GM20431 (cell line): ENCODE data around the gene TTC19.

ENCODE experiments used
- in situ Hi-C: fragments of 300-500 bp; cut with MseI, MboI; formaldehyde crosslinking; loops from one replicate; pipeline ENCODE4 v1.15.0; 2020; ENCODE audit warnings: low sequenced_read_pairs; ENCODE audit not compliant: unreplicated experiment

TTC19 gene, protein sequence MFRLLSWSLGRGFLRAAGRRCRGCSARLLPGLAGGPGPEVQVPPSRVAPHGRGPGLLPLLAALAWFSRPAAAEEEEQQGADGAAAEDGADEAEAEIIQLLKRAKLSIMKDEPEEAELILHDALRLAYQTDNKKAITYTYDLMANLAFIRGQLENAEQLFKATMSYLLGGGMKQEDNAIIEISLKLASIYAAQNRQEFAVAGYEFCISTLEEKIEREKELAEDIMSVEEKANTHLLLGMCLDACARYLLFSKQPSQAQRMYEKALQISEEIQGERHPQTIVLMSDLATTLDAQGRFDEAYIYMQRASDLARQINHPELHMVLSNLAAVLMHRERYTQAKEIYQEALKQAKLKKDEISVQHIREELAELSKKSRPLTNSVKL

DNA sequence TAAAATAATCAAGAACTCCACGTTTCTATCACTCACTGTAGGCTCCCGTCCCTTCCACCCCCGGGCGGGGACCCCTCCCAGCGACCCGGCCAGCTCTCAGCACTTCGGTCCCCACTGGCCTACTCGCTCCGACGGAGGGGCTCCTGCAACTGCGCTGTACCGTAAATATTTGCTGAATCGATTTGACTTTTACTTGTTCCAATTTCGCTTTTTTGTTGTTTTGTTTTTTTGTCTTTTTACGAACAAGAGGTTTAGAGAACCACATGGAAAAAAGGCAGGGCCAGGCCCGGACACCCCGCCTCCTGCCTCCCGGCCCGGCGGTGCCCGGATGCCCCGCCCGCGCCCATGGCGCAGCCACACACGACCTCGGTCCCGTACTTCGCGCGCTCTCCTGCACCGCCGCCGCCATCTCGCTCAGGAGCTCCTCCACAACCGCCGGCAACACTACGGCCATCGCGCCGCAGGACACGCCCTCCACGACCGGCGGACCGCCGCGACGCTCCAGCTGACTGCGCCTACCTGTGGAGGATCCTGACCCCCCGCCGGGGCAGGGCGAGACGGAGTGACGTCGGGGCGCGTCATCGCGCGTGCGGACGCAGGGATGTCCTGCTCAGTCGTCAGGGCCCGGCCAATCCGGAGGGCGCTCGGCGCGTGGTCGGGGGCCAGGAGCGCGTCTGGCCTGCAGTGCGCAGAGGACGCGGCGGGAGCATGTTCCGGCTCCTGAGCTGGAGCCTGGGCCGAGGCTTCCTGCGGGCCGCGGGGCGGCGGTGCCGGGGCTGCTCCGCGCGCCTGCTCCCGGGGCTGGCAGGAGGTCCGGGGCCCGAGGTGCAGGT, at the start of gene TTC19, which contains the start of gene ZSWIM7:
TTC19 (plus strand) TSS at position 684 of the 833 bp plus-strand sequence; CDS start at position 709, 25 bp downstream.
ZSWIM7 (minus strand) TSS at position 564 of the 833 bp plus-strand sequence; CDS start at position 454, 110 bp downstream.
- in situ Hi-C loops = no loop called here

DNA sequence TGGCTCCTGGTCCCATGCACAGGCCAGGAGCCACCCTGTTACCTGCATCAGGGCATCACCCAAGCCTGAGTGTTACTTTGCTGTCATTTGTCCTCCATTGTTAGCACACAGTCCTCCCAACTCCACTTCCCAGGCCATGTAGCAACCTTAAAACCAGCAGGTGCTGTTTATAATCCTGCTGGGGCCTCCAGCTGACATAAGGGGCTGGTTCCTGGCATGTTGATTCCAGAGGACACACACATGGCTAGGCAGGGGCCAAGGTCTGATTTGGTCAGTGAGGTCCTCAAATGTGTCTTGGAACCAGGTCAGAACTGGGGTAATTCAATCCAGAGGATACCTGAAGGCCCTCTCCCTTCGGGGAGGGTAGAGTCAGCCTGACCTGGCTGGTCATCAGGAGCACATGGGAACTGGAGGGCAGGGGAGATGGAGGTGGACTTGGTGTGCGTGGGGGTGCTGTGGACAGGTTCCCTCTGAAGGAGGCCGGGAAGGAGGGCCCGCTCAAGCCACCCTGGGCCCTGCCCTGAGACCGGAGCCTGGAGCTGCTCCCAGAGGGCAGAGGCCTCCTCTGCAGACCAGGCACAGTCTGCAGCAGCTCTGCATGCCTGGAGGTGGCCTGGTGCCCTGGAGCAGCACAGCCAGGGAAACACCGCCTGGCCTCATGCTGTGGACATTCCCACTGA, 48.1 kb upstream of the TTC19 start:
- in situ Hi-C loops = no loop called here

DNA sequence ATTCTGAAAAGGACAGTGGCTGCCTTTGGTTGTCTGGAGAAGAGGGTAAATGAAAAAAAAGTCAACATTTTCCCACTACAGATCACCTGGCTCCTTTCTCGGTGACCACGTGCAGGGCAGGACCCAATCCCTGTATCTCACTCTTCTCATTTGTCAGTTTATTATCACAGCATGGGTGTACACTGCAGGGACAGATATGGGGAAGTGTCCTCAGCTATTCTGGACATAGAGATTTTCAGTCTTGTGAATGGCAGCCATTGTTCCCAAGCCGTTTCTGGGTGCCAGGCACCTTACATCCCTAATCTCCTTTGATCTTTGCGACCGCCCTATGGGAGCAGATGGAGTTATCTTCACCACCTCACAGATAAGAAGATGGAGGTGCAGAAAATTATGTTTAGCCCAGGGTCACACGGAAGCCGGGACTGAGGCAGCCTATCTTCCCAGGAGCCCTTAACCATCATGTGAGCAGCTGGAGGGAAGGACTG, 47.5 kb upstream of the TTC19 start:
- in situ Hi-C loops = no loop called here

DNA sequence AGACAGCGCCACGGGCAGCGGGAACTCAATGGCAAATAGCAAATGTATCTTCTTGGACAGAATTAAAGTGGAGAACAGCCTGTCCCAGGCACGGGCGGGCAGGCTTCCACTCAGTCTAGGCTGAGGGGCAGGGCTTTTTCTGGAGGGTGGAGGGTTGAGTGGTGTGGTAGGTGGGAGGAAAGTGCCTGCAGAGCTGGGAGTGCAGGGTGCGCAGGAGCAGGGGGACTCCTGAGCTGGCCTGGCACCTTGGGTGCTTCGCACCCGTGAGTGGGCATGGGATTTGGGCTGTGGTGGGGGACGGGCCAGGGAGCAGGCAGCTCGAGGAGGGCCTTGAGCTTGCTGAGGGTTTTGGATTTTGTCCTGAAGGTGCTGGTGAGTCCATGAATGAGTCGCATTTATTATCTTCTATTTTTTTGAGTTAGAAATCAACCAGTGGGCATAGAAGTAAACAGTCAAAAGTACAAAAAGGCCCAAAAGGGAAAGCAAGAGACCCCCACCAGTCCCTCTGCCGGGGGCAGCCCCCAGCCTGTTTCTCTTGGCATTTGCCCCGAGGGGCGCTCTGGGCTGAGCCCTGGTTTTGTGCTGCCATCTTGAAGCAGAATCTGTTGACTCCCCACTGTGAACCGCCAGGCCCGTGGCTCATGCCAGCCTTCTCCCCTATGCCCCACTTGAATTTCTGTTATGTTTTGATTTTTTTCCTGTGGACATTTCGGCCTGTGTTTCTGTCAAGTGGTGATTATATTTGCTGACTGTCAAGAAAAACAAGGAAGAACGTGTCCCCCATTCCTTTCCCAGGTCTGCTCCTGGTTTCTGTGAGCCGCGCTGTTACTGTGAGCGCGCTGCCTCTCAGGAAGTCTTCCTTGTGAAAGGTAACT, 46.5 kb upstream of the TTC19 start:
- in situ Hi-C loops = no loop called here

- in situ Hi-C loops = no loop called here
Measured at GRCh38 chr17:15954222-15954621, 45.4 kb upstream of the TTC19 start.

DNA sequence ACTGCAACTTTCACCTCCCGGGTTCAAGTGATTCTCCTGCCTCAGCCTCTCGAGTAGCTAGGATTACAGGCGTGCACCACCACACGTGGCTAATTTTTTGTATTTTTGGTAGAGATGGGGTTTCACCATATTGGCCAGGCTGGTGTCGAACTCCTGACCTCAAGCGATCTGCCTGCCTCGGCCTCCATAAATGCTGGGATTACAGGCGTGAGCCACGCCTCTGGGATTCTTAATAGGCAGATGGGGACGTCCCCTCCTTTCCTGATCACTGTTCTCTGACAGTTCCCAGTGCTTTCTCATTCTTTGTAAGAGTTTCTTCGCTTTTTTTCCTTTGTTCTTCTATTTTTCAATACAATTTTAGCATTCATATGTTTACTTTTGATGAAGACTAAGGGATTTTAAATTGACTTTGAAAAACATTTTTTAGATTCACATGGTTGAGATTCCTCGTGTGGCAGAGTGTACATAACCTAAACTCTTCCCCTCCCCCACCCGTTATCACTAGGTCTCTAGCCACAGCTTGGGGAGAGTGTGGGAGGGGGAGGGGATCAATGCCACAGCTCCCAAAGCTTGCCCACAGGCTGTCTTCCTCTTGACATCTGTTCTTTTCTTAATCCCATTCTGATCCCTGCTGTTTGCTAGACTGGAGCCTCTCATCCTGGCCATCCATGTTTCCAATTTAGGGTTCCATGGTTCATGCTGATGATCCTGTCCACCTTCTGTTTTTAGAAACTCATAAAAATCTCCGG, 43.7 kb upstream of the TTC19 start:
- in situ Hi-C loops = no loop called here

DNA sequence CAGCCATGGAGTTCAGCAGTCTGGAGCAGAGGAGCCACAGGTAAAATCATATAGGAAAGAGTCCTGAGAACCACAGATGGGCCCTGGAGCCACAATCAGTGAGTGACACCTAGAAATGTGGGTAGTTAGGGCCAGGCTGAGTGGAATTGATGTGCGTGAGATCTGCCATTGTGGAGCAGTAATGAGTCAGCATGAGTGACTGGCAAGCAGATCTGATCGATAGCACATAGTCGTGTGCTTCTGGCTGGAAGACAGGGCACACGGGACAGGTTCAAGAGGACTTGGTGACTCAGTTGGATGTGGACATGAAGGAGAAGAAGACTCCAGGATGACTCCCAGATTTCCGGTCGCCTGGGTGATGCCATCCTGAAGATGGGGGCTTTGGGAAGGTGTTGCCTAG, 42.4 kb upstream of the TTC19 start:
- in situ Hi-C loops = no loop called here

GRCh38 chr17:15957608-15958307, 41.9 kb upstream of the TTC19 start:
- in situ Hi-C loops = no loop called here

GRCh38 chr17:15958484-15958854, 41.2 kb upstream of the TTC19 start:
- in situ Hi-C loops = no loop called here

GRCh38 chr17:15963670-15964110, 35.9 kb upstream of the TTC19 start:
- in situ Hi-C loops = no loop called here

DNA sequence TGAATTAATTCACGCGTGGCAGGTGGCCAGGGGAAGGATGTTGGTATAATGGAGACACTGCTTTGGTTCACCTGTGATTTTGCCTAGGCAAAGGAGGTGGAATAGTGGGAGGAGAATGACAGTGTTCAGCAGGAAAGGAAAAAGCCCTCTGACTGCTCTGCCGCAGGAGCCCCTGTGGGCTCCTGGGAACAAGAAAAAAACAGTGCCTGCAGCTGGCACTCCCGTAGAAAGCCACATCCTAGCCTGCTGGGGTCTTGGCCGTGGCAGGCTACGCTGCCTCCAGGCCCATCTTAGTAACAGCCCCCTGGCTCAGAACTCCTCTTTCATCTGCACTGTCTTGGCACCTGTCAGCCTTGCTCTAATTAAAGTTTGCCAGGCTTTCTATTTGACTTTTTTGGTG, 34.1 kb upstream of the TTC19 start:
- in situ Hi-C loops = no loop called here

DNA sequence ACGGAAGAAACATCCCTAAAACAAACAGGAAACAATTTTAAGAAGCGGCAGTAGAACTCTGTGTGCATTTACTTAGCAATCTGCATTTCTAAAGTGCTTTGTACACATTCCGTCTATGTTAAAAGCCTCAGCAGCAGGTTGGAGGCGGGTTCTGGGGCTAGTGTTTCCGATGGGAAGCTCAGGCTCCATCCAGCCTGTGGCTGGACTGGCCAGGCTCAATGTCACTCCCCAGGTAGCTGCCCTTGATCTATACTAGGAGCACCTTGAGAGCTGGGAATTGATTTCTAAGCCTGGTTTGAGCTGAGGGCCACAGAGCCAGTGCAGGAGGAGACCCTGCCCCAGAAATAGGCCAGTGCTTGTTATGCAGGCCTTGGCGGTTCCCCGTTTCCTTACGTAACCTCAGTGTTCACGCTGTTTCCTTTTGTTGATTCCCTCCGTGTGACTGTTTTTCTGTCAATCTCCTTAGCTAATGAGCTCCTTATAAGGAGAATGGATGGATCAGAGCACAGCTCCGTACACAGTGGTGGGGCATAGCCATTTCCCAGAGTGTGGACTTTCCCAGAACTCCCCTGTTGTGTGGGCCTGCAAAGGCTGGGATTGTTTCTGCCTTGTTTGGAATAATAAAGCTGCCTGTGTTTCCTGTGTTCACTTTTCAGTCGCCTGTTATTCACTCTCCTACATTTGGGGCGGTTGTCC, 33.3 kb upstream of the TTC19 start:
- in situ Hi-C loops = no loop called here

DNA sequence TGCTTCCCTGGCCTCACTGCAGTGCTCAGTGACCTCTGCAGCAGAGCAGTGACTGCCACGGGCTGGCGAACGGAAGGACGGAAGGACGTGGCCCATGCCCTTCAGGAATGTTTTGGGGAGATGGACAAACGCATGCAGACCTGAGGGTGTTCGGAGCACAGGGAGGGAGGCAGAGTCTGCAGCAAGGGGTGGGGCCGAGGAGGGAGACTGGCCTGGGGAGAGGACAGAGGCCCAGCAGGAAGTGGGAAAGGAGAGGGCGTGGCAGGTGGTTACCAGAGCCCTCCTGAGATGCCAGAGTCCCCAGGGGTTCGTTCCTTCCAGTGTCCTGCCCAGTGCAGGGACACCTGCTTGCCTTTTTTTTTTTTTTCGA, 32.8 kb upstream of the TTC19 start:
- in situ Hi-C loops = no loop called here

- in situ Hi-C loops = no loop called here
Measured at GRCh38 chr17:15967706-15968399, 31.8 kb upstream of the TTC19 start.

- in situ Hi-C loops = no loop called here
Measured at GRCh38 chr17:15969463-15969862, 30.2 kb upstream of the TTC19 start.

DNA sequence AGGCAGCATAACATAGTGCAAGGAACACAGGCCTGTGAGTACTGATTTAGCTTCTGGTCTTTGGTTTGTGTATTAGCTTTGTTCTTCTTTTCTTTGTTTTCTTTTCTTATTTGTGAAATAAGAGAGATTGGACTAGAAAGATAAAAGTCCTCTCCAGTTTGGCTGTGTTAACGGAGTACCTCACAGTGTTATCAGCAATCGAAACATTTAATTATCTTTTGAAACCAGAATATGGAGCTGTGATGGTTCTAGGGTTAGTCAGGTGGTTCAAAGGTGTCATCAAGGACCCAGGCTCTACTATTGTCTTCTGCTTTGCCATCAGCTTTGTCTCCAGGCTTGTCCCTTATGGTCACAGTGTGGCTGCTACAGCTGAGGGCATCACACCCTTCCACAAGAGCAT, 29.1 kb upstream of the TTC19 start:
- in situ Hi-C loops = no loop called here

- in situ Hi-C loops = no loop called here
Measured at GRCh38 chr17:15971098-15971678, 28.4 kb upstream of the TTC19 start.
